EH (cell line): ENCODE measurements around the gene NCOA5.

Experiments
- DNase-seq: peaks from one replicate; pipeline ENCODE4 v3.0.0-alpha.2; 2015; ENCODE audit warnings: low read depth

The NCOA5 gene

DNA sequence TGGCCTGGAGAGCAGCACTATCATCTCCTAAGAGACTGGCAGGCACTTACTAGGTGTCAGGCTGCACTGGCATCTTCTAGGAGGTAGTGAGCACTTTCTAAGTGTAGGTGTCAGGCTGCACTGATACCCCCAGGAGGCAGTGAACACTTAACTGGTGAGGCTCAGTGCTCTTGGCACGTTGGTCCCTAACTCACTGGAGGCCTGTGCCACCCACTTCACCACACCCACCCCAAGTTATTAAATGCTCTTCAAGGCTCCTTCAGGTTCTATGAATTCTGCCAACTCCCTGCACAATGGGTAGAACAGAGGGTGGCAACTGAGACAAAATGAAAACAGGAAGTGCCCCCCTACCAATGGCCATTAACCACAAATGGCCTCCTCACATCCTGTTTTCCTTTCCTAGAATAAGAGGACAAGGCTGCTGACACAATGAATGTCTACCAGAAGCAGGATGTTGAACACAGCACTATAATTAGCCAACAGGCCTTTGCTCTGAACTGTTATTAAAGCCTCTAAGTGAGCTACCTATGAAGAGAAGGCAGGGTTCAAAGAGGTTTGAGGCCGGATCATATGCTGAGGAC lies 29.4 kb downstream of the NCOA5 start:
- peak; percentile 13 for DNase-seq

- peak; percentile 8 for DNase-seq
These were observed 31.0 kb downstream of the NCOA5 start for GRCh38 chr20:46058599-46059281.

DNA sequence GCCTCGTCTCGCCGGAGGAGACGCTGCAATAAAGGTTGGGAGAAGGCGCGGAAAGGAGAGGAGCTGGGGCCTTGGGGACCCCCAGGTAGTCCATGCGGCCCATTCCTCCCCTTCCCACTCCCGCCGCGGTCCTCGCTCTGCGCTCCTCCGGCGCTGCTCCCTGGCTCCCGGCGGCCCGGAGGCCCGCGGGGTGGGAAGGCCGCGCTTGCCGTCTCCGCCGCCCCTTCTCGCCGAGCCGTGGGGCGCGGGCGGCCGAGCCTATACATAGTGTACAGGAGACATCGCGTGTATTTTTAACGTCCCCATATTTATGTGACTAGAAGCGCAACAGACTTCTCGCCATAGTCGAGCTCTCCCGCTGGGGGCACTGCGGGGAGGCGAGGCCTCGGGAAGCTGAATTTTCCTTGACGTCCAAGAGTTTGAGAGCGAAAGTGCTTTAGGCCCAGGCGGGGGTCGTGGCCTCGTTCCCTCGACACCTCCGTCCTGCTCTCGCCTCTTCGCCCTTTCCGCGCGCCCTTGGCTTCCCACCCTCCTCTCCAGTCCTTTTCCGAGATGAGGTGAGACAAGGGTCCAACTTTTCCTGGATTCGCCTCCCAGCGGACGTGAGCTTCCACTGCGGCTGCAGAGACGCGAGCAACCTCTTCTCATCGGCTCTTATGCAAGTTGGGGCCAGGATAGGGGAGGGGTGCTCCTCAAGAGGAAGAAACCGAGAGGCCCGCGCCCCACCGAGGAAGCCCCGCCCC lies 31.7 kb downstream of the NCOA5 start:
- DNase-seq = peak; percentile 37

DNA sequence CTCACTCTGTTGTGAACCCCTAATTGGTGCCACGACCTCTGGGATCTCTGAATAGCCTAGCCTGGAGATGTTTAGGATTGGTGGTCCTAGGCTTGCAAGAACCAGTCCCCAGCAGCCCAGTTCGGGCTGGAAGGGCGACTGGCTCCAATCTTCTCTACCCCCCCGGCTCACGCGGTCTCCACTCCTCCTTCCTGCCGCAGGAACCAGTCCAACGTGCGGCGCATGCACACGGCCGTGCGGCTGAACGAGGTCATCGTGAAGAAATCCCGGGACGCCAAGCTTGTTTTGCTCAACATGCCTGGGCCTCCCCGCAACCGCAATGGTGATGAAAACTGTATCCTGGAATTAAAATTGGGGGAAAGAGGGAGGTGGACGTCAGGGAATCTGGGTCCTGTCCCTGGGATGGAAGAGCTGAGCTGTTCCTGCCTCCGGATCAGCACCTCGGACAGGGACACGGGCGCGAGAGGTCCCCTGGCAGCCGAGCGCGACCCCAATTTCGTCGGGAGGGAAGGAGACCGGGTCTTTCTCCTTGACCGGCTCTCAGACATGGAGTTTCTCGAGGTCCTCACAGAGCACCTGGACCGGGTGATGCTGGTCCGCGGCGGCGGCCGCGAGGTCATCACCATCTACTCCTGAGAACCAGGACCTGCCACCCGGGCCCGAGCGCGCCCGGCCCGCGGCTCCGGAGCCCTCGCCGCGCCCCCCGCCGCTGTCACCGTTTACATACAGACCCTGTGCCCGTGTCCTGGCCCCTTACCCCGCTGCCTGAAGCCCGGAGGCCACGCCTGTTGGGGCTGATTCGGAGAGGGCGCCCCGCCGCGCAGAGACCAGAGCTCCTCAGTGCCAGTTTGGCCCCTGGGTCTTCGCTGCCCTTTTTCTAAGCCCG lies 32.5 kb downstream of the NCOA5 start:
- peak; percentile 59 for DNase-seq

- DNase-seq = no peak
These were observed 33.5 kb downstream of the NCOA5 start for GRCh38 chr20:46056027-46056833.

- no peak for DNase-seq
These were observed 34.5 kb downstream of the NCOA5 start for GRCh38 chr20:46055269-46055668.

DNA sequence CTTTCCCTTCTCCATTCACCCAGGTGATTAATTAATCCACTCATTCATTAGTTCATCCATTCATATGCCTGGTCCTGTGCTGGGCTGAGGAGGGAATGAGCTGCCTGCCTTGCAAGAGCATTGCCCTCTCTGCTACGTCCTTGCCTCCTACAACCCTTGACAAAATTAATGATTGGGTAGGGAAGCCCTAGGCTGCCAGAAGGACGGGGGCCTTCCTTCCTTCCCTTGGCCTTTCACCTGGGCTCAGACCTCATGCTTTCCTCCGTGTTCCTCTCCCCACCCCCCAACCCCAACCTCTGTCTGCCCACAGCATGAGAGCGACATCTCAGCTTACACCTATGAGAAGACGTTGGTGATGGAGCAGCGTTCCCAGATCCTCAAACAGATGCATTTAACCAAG lies 35.2 kb downstream of the NCOA5 start:
- DNase-seq = no peak

GRCh38 chr20:46053416-46053815 lies 36.3 kb downstream of the NCOA5 start:
- DNase-seq = no peak

DNA sequence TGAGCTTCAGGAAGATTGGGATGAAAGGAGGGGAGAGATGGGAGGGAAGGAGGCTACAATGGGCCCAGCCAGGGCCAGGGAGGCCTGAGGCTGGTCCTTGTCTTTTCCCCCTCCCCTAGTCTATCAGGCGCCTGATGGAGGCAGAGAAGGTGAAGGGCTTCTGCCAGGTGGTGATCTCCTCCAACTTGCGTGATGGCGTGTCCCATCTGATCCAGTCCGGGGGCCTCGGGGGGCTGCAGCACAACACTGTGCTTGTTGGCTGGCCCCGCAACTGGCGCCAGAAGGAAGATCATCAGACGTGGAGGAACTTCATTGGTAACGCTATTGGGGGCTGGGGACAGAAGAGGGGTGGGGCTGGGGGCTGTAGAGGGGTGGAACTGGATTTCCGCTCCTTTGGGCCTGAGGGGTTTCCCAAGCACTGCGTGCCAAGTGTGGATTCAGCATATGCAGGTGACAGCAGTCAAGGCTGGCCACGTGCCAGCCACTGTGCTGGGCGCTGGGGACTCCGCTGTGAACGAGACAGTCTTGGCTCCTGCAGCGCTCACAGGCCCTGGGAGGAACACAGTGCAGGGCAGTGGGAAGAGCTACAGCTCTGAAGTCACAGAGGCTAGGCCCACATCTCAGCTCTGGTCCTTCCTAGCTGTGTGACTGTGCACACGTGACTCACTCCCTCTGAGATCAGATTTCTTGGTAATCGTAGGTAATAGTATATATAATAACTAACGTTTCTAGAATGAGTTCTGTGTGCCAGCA lies 38.0 kb downstream of the NCOA5 start:
- DNase-seq = no peak

- DNase-seq = no peak
These were observed 38.9 kb downstream of the NCOA5 start for GRCh38 chr20:46050885-46051284.

- no peak for DNase-seq
These were observed 39.3 kb downstream of the NCOA5 start for GRCh38 chr20:46050444-46050843.

DNA sequence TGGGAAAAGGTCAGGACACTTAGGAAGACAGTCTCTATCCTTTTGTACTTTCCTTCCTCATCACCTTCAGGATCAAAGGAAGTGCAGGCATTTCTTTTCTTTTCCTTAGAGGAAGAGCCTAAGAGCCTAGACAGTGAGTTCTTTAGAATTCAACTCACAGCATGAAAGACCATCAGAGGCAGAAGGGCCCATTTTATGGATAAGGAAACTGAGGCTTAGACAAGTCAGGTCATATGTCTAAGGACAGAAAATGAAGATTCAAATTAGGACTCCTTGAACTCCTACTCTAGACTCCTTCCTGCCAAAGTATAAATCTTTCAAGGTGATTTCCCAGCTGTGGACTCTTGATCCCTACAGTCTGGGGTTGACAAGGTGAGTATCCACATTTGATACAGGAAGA lies 39.9 kb downstream of the NCOA5 start:
- no peak for DNase-seq

- no peak for DNase-seq
These were observed 40.6 kb downstream of the NCOA5 start for GRCh38 chr20:46049190-46049589.

GRCh38 chr20:46047821-46048220 lies 41.9 kb downstream of the NCOA5 start:
- no peak for DNase-seq

- DNase-seq = no peak
These were observed 43.0 kb downstream of the NCOA5 start for GRCh38 chr20:46046588-46047310.

DNA sequence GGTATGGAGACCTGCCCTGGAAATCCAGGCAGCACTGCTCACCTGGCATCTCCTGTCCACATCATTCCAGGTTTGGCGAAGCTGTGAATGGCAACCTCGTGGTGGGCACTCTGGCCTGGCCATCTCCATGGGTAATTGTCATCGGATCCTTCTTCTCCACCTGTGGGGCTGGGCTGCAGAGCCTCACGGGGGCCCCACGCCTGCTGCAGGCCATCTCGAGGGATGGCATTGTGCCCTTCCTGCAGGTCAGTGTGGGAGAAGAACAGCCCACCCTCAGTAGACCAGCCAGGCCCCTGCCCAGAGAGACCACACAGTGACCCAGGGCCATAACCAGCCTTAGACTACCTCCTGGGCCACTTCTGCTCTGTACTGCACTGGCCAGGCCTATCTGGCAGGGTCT lies 44.9 kb downstream of the NCOA5 start:
- DNase-seq = no peak

DNA sequence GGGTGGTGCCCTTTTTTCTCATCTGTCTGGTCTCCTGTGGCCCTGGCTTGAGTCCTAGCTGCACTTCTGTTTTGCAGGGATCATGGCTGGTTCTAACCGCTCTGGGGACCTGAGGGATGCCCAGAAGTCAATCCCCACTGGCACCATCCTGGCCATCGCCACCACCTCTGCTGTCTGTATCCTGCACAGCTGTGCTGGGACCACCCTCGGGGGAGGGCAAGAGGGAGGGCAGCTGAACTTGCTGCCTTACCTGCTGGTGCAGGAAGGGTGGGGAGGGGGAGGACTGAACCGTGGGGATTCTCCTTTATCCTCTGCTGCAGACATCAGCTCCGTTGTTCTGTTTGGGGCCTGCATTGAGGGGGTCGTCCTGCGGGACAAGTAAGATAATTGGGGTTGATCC lies 46.2 kb downstream of the NCOA5 start:
- DNase-seq = no peak

- peak; percentile 57 for DNase-seq
These were observed 48.7 kb downstream of the NCOA5 start for GRCh38 chr20:46040902-46041535.

DNA sequence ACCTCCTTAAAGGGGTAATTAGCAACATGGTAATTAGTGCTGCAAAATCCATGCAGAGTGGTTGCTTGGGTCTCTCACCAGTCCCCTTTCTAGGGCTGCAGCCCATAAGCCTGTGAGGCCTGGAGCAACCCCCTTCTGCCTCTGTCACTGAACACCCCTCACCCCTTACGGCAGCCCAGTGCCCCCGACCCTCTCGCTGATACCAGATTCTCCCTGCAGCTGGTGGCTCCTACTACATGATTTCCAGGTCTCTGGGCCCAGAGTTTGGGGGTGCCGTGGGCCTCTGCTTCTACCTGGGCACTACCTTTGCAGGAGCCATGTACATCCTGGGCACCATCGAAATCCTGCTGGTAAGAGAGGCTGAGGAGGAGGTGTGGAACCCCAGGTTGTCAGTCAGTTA lies 52.7 kb downstream of the NCOA5 start:
- no peak for DNase-seq

DNA sequence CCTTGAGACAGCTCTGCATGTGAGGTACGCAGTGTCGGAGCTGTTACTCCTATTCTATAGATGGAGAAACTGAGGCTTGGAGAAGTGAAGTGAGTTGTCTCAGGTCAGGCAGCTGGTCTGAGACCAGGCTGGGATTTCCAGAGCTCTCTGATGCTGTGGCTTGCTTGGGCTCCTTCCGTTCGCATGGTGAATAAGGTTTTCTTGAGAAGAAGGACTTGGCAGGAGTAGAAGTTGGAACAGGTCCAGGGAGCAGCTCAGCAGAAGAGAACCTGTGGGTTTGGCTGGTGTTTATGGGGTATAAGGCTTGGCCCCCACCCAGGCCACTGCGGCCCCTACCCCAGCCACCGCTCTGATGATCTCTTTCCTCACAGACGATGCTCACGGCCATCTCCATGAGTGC lies 53.4 kb downstream of the NCOA5 start:
- no peak for DNase-seq
